BLaER1 treated with 17β-estradiol and CSF1 and Interleukin-3, amounts not matched to agents 10 nM and 100 nM (cell line): ENCODE results near the gene LTBP3.
A peak's percentile ranks its signal among the peaks of the same experiment; 100 is the strongest.

Experiments used
- H3K27ac ChIP-seq, 11 experiments: shearing (Covaris generic); formaldehyde crosslinking; 2 replicates each; pipeline ENCODE4 v1.8.1; 2022
- H3K27me3 ChIP-seq, 11 experiments: shearing (Covaris generic); formaldehyde crosslinking; 2 replicates each; pipeline ENCODE4 v1.8.1; 2022
- H3K36me3 ChIP-seq, 11 experiments: shearing (Covaris generic); formaldehyde crosslinking; 2 replicates each; pipeline ENCODE4 v1.8.1; 2022
- H3K4me1 ChIP-seq, 10 experiments: shearing (Covaris generic); formaldehyde crosslinking; 2 replicates each; pipeline ENCODE4 v1.8.1; 2022
- H3K4me2 ChIP-seq, 11 experiments: shearing (Covaris generic); formaldehyde crosslinking; 2 replicates each; pipeline ENCODE4 v1.8.1; 2022
- H3K4me3 ChIP-seq, 10 experiments: shearing (Covaris generic); formaldehyde crosslinking; 2 replicates each; pipeline ENCODE4 v1.8.1; 2022
- H3K9ac ChIP-seq, 11 experiments: shearing (Covaris generic); formaldehyde crosslinking; 2 replicates each; pipeline ENCODE4 v1.8.1; 2022
- H3K9me3 ChIP-seq, 11 experiments: shearing (Covaris generic); formaldehyde crosslinking; replicated peaks in 1 of 11; 2 replicates each; pipeline ENCODE4 v1.8.1; 2022
- H4K20me1 ChIP-seq, 11 experiments: shearing (Covaris generic); formaldehyde crosslinking; 2 replicates each; pipeline ENCODE4 v1.8.1; 2022
- Cebpa-rat ChIP-seq, 11 experiments: shearing (Covaris generic); IDR thresholded peaks; 2 replicates each; pipeline ENCODE4 v1.8.1; 2022

Gene LTBP3

DNA sequence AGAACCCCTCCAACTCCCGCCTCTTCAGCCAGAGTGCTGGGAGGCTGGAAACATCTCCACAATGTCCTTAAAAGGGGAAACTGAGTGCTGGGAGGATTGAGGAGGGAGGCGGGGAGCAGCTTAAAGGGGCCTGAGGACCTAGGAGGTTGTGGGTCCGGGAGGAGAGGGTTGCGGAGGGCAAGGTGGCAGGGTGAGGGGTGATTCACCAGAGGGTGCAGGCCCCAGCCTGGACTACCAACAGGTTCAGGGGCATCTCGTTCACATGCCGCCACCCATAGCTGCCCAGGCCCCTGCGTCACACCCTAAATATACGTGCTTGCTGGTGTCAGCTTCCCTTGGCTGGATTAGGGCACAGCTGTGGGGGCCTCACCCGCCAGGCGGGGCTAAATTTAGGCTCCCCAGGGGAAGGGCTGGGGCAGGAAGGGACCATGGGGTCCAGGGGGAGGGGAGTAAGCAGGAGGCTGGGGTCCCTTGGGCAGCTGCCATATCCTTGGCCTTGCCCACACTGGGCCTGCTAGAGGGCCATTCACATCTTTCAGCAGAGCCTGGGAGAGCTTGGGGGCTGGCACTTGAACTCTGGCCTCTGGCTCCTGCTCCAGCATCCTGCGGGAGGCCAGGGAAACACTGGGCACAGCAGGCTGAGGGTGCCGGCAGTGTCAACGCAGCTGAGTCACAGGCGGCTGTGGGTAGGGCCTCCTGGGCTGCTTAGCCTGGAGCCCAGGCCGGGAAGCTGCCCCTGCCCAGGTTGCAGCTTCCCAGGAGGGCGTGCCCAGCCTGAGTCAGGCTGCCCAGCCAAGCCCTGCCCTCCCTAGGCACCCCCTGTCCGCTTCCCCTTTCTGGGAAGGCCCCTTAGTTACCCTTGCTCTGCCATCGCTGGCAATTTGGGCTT is 19.0 kb upstream of the LTBP3 start:
- Histone ChIP-seq H3K9me3 (no peaks in the 10 kb centered on the region), H3K9ac (peak overlapping the region; percentile 83 to 95 (median 90)), H3K4me2 (peak overlapping the region; percentile 93 to 100 (median 99)), H3K27me3 (no peaks in the 10 kb centered on the region), H3K4me1 (peaks cover 47 to 62% (median 53%) of the 10 kb centered on the region in 10 experiments), H3K4me3 (peak overlapping the region; percentile 75 to 97 (median 92)), H3K36me3 (peaks cover 30 to 46% (median 42%) of the 10 kb centered on the region in 11 experiments), H3K27ac (peak overlapping the region; percentile 74 to 92 (median 87)), H4K20me1 (peaks cover 21 to 71% (median 50%) of the 10 kb centered on the region in 11 experiments; a peak in 21 of 22 replicates)
- no peak for TF ChIP-seq Cebpa-rat (IDR thresholded peaks at IDR 0.05)

DNA sequence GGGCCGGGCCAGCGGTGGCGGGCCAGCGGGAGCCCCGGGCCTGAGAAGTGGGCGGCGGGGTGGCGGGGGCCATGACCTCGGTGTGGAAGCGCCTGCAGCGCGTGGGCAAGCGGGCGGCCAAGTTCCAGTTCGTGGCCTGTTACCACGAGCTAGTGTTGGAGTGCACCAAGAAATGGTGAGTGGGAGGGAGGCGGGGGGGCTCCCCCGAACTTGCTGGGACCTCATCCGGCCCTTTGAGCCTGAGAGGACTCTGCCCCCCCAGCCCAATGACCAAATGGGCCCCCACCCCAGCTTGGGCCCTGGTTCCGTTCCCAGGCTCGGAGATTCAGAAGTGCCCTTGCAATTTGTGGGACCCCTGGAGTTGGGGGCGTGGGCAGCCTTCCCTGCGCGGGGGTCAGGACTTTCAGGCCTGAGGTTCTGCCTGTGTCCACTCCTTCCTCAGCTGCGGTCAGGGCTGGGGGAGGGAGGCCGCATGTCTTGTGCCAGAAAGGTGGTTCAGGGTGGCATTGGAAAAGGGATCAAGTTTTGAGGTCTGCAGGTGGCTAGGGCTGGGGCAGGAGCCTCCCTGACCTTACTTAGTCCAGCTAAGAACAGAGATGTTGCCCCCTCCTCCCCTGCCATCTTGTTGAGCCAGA is 18.2 kb upstream of the LTBP3 start:
- Histone ChIP-seq H3K4me3 (peak overlapping the region; percentile 75 to 97 (median 92)), H3K9ac (peak overlapping the region; percentile 83 to 95 (median 90)), H3K9me3 (no peaks in the 10 kb centered on the region), H3K4me1 (peaks cover 47 to 63% (median 60%) of the 10 kb centered on the region in 10 experiments), H3K27ac (peak overlapping the region; percentile 74 to 92 (median 87)), H3K27me3 (no peaks in the 10 kb centered on the region), H3K36me3 (peaks cover 22 to 41% (median 35%) of the 10 kb centered on the region in 11 experiments), H4K20me1 (peaks cover 29 to 70% (median 48%) of the 10 kb centered on the region in 11 experiments; a peak in 21 of 22 replicates), H3K4me2 (peak overlapping the region; percentile 93 to 100 (median 99))
- TF ChIP-seq Cebpa-rat (IDR thresholded peaks at IDR 0.05): no peak

DNA sequence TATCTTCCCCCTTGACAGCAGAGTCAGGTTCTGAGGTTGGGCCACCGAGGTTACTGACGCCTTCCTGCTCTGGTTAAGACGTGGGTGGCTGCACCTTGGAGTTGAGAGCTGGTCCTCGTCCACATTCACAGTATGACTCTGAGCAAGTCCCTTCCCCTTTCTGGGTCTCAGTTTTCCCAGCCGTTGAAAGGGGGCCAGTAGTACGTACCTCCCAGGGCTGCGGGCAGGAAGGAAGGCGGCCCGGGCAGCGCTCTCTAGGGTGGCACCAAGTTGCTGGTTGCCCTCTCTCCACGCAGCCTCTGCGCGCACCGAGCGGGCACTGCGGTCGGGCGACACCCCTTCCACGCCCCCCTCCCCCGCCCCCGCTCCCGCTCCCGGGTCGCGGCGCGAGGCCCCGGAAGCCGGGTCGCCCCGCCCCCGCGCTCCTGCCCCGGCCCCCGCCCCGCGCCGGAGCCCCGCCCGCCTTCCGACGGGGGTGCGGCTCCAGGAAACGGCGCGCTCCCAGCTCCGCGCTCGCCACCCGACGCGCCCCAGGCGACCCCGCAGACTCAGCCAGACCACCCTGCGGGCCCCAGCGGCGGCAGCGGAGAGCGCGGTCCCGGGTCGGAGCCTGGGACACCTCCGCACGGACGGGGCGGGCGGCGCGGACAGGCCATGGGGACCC is 17.5 kb upstream of the LTBP3 start, which contains the start of gene EHBP1L1:
EHBP1L1 (plus strand) TSS at position 486 of the 664 bp plus-strand sequence. CDS start 250 bp downstream, outside the sequence.
- no peak for TF ChIP-seq Cebpa-rat (IDR thresholded peaks at IDR 0.05)
- peak within 1 kb of the TSS; percentile 74 to 92 (median 87) for H3K27ac ChIP-seq
- H3K4me1 ChIP-seq: peaks cover 53 to 69% (median 62%) of the 10 kb centered on the region in 10 experiments
- H3K4me2 ChIP-seq: peak within 1 kb of the TSS; percentile 93 to 100 (median 99)
- peaks cover 16 to 37% (median 28%) of the 10 kb centered on the region in 11 experiments for H3K36me3 ChIP-seq
- peak within 1 kb of the TSS; percentile 83 to 96 (median 90) for H3K9ac ChIP-seq
- H4K20me1 ChIP-seq: peaks cover 34 to 70% (median 49%) of the 10 kb centered on the region in 11 experiments; a peak in 21 of 22 replicates
- H3K27me3 ChIP-seq: no peaks in the 10 kb centered on the region
- H3K4me3 ChIP-seq: peak within 1 kb of the TSS; percentile 75 to 97 (median 92)
- no peaks in the 10 kb centered on the region for H3K9me3 ChIP-seq

DNA sequence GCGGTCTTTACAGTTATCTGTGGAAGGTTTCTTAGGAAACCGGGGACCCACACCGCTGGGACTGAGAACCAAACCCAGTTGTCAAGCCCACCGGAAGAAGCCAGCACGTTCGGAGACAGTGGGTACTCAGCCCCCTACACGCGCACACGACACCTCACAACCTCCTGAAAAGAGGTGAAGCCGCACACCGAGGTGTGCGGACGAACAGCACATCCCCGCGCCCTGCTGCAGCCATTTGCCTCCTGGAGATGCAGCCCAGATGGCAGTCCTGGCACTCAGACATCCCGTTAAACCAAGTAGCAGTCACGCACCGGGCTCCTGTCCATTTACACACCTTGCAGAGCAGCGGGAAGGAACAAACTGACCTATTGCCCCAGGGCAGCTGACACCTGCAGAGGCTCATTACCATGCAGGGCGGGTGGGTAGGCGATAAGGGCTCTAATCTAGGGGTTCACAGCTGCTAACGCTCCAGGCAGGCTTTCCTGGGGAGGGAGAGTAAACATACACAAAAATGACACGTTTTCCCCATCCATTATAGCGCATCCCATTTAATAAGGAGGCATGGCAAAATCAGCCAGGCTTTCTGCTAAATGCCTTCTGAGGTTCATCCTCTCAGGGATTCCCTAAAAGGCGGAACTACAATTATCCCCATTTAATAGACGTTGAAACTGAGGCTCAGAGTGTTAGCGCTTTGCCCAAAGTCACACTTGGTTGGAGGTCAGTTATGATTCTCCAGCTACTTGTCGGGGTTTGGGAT is 16.8 kb upstream of the LTBP3 start:
- Histone ChIP-seq H3K4me1 (peaks cover 53 to 69% (median 62%) of the 10 kb centered on the region in 10 experiments), H3K4me2 (peak overlapping the region; percentile 70 to 100 (median 94)), H3K36me3 (peaks cover 8 to 30% (median 21%) of the 10 kb centered on the region in 11 experiments), H3K27ac (peak overlapping the region; percentile 73 to 91 (median 86)), H3K27me3 (no peaks in the 10 kb centered on the region), H4K20me1 (peaks cover 31 to 70% (median 45%) of the 10 kb centered on the region in 11 experiments; a peak in 21 of 22 replicates), H3K9me3 (no peaks in the 10 kb centered on the region), H3K9ac (peak overlapping the region; percentile 65 to 96 (median 88)), H3K4me3 (peak overlapping the region; percentile 75 to 97 (median 92))
- TF ChIP-seq Cebpa-rat (IDR thresholded peaks at IDR 0.05): no peak

DNA sequence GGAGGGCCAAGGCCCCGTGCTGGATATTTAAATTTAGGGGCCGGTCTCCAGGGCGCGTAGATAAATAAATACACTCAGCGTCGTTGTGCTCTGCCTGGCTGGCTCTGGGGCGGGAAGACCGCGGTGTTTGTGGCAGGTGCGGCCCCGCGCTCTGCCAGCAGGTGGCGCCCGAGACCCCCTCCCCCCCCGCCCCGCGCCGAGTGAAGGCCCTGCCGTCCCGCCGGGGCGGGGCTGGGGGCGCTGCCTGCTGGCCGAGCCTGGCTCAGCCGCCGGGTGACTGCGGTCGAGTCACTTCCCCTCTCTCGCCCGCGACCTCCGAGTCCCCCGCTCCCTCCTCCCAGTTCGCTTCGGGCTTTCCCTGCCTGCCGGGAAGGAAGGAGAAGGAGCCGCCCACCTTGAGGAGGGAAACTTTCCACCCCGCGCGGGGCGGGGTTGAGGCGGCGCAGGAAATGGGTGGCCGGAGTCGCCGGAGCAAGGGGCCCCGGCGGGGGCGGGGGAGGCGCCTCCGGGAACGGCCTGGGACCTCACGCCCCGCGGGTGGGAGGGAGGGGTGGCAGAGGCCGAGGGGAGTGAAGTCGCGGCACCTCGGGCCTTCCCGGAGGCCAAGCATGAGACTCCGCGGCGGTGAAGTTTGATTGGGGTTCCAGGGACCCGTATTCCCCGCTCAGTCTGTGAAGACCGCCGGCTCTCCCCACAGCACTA is 16.1 kb upstream of the LTBP3 start:
- Histone ChIP-seq H3K4me3 (peak overlapping the region; percentile 89 to 99 (median 93)), H4K20me1 (peaks cover 25 to 70% (median 45%) of the 10 kb centered on the region in 11 experiments; a peak in 21 of 22 replicates), H3K27me3 (no peaks in the 10 kb centered on the region), H3K4me1 (peaks cover 50 to 68% (median 64%) of the 10 kb centered on the region in 10 experiments), H3K9ac (peak overlapping the region; percentile 87 to 96 (median 94)), H3K9me3 (no peaks in the 10 kb centered on the region), H3K4me2 (peak overlapping the region; percentile 98 to 100 (median 99)), H3K36me3 (peaks cover 2 to 23% (median 14%) of the 10 kb centered on the region in 11 experiments; a peak in 21 of 22 replicates), H3K27ac (peak overlapping the region; percentile 74 to 93 (median 91))
- no peak for TF ChIP-seq Cebpa-rat (IDR thresholded peaks at IDR 0.05)

DNA sequence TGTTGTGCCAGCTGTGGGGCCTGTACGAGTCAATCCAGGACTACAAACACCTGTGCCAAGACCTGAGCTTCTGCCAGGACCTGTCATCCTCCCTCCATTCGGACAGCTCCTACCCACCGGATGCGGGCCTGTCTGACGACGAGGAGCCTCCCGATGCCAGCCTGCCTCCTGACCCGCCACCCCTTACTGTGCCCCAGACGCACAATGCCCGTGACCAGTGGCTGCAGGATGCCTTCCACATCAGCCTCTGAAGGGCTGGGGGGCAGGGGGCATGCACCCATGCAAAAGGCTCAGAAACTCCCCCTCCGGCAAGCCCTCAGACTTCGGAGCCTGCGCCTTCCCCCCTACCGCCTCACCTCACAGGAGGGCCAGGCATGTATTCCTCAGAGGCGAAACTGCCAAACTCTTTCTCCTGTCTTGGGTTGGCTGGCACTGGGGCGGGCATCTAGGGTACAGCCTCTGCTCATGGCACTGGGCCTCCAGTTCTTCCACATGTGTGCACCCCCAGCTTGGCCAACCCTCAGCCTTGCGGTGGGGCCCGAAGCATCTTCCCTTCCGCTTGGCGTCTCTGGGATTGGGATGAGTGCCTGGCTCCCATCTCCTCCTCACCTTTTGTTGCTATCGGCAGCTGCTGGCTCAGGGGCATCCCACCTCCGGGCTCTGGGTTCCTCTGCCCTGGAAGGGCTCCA is 15.4 kb upstream of the LTBP3 start:
- Histone ChIP-seq H3K27me3 (no peaks in the 10 kb centered on the region), H3K9me3 (no peaks in the 10 kb centered on the region), H3K4me2 (peak overlapping the region; percentile 98 to 100 (median 99)), H3K4me3 (peak overlapping the region; percentile 88 to 99 (median 92)), H3K9ac (peak overlapping the region; percentile 84 to 96 (median 94)), H3K4me1 (peaks cover 50 to 69% (median 66%) of the 10 kb centered on the region in 10 experiments), H4K20me1 (peaks cover 17 to 66% (median 42%) of the 10 kb centered on the region in 11 experiments; a peak in 21 of 22 replicates), H3K27ac (peak overlapping the region; percentile 11 to 93 (median 90); a peak in 21 of 22 replicates), H3K36me3 (peaks cover 0 to 15% (median 6%) of the 10 kb centered on the region in 11 experiments; a peak in 16 of 22 replicates)
- TF ChIP-seq Cebpa-rat (IDR thresholded peaks at IDR 0.05): no peak
